Liver (tissue), 9 donors: Measurements from ENCODE around the gene PRSS57. TPM values are rescaled to one million over a fixed set of nuclear protein-coding genes. Genes with fewer than 3 reads are reported as not detected.
A peak's percentile ranks its signal among the peaks of the same experiment; 100 is the strongest.
"Not testable (repeated sequence)": the region's sequence is repeated elsewhere in the genome, so short reads cannot be mapped to it uniquely, and the experiment has no call there.

ENCODE experiments used
- DNase-seq: peaks from one replicate; pipeline ENCODE4 v3.0.0-alpha.2; 2017; ENCODE audit warnings: low spot score
- H3K27ac ChIP-seq, 2 donors: one replicate each; pipeline ENCODE4 v1.7.0; 2013; ENCODE audit warnings: inconsistent platforms in 2 of 2, low read length in 2 of 2, control low read depth in 1 of 2, low read depth in 1 of 2, mild to moderate bottlenecking in 1 of 2
- H3K27me3 ChIP-seq, 4 donors: one replicate each; pipeline versions ENCODE4 v1.6.1 to v1.7.0; 2013; ENCODE audit warnings: low read length in 3 of 4, inconsistent platforms in 1 of 4, mild to moderate bottlenecking in 1 of 4, moderate library complexity in 1 of 4; ENCODE audit not compliant: control insufficient read depth in 4 of 4, insufficient read depth in 4 of 4
- H3K36me3 ChIP-seq, 4 donors: one replicate each; pipeline versions ENCODE4 v1.6.1 to v1.7.0; 2013; ENCODE audit warnings: low read length in 3 of 4, mild to moderate bottlenecking in 3 of 4, low read depth in 1 of 4, moderate library complexity in 1 of 4; ENCODE audit not compliant: control insufficient read depth in 4 of 4, insufficient read depth in 3 of 4
- H3K4me1 ChIP-seq, 4 donors: one replicate each; pipeline versions ENCODE4 v1.6.1 to v1.7.0; 2013; ENCODE audit warnings: low read length in 3 of 4, mild to moderate bottlenecking in 3 of 4, moderate library complexity in 1 of 4; ENCODE audit not compliant: control insufficient read depth in 4 of 4, insufficient read depth in 4 of 4
- H3K4me3 ChIP-seq, 3 donors: one replicate each; pipeline versions ENCODE4 v1.6.1 to v1.7.0; 2013; ENCODE audit warnings: low read length in 3 of 3, control low read depth in 1 of 3, low read depth in 1 of 3, mild to moderate bottlenecking in 1 of 3
- H3K9ac ChIP-seq, 2 donors: one replicate each; pipeline ENCODE4 v1.7.0; 2013; ENCODE audit warnings: low read length in 2 of 2, mild to moderate bottlenecking in 2 of 2, moderate library complexity in 2 of 2, control low read depth in 1 of 2, low read depth in 1 of 2
- H3K9me3 ChIP-seq, 4 donors: one replicate each; pipeline versions ENCODE4 v1.6.1 to v1.7.0; 2013; ENCODE audit warnings: low read length in 3 of 4; ENCODE audit not compliant: control insufficient read depth in 4 of 4
- EGR1 ChIP-seq, 2 donors: IDR thresholded peaks; 2 replicates each; pipeline ENCODE4 v1.6.1; 2016 to 2018; ENCODE audit warnings: antibody characterized with exemption in 2 of 2, low read depth in 2 of 2
- FOXA1 ChIP-seq: IDR thresholded peaks from 2 replicates; pipeline ENCODE4 v1.6.1; 2016; ENCODE audit warnings: antibody characterized with exemption
- FOXA2 ChIP-seq: IDR thresholded peaks from 2 replicates; pipeline ENCODE4 v1.6.1; 2016; ENCODE audit warnings: antibody characterized with exemption
- GABPA ChIP-seq, 2 donors: IDR thresholded peaks in 1 of 2; conservative IDR thresholded peaks in 1 of 2; 2 replicates each; pipeline ENCODE4 v1.6.1; 2016; ENCODE audit warnings: antibody characterized with exemption in 2 of 2, mild to moderate bottlenecking in 1 of 2, moderate library complexity in 1 of 2
- HNF4A ChIP-seq, 2 donors: conservative IDR thresholded peaks; 2 replicates each; pipeline ENCODE4 v1.6.1; 2016; ENCODE audit warnings: antibody characterized with exemption in 2 of 2, mild to moderate bottlenecking in 2 of 2
- HNF4G ChIP-seq: IDR thresholded peaks from 2 replicates; pipeline ENCODE4 v1.6.1; 2016; ENCODE audit warnings: antibody characterized with exemption
- JUND ChIP-seq, 2 donors: IDR thresholded peaks; 2 replicates each; pipeline ENCODE4 v1.6.1; 2016; ENCODE audit warnings: antibody characterized with exemption in 2 of 2
- NR2F2 ChIP-seq: IDR thresholded peaks from 2 replicates; pipeline ENCODE4 v1.6.1; 2016; ENCODE audit warnings: antibody characterized with exemption
- RAD21 ChIP-seq, 2 donors: IDR thresholded peaks; 2 replicates each; pipeline ENCODE4 v1.6.1; 2016; ENCODE audit warnings: antibody characterized with exemption in 2 of 2, mild to moderate bottlenecking in 2 of 2
- RXRA ChIP-seq, 2 donors: IDR thresholded peaks; 2 replicates each; pipeline ENCODE4 v1.6.1; 2017 to 2018; ENCODE audit warnings: antibody characterized with exemption in 2 of 2, mild to moderate bottlenecking in 1 of 2
- SP1 ChIP-seq: IDR thresholded peaks from 2 replicates; pipeline ENCODE4 v1.6.1; 2018; ENCODE audit warnings: antibody characterized with exemption, mild to moderate bottlenecking
- TAF1 ChIP-seq: conservative IDR thresholded peaks from 2 replicates; pipeline ENCODE4 v1.6.1; 2016; ENCODE audit warnings: antibody characterized with exemption, mild to moderate bottlenecking
- YY1 ChIP-seq: IDR thresholded peaks from 2 replicates; pipeline ENCODE4 v1.6.1; 2016; ENCODE audit warnings: antibody characterized with exemption, mild to moderate bottlenecking
- WGBS: extraction: QIAGEN DNeasy Blood & Tissue Kit; methylation state at CpG from one replicate; pipeline ENCODE4 v1.1.7; 2013; 5-methylcytosine and 5-hydroxymethylcytosine counted together
- polyA plus RNA-seq, 2 donors: library from polyadenylated mRNA; stranded (reverse) in 1 of 2; unstranded in 1 of 2; fragments of 200-250 nt in 1 of 2; fragments of >200 nt in 1 of 2; fragmentation: Nextera tagmentation in 1 of 2; extraction: Ambion mirVana in 1 of 2; gene quantifications; one replicate each; pipeline versions ENCODE4 v1.2.1 to v1.2.3, GENCODE V29; 2013 to 2015
- total RNA-seq, 2 donors: library from RNA; depleted of rRNA; stranded (reverse); fragments of >200 nt; gene quantifications; one replicate each; pipeline ENCODE4 v1.2.3, GENCODE V29; 2014
- TF ChIP-seq, protein P1 (sequence below): IDR thresholded peaks from 2 replicates; pipeline ENCODE4 v1.6.1; 2016; ENCODE audit warnings: antibody characterized with exemption
- TF ChIP-seq, protein P2 (sequence below): IDR thresholded peaks from 2 replicates; pipeline ENCODE4 v1.6.1; 2016; ENCODE audit warnings: antibody characterized with exemption, mild to moderate bottlenecking
- TF ChIP-seq, protein P3 (sequence below): IDR thresholded peaks from 2 replicates; pipeline ENCODE4 v1.6.1; 2016; ENCODE audit warnings: antibody characterized with exemption
- TF ChIP-seq, protein P4 (sequence below): IDR thresholded peaks from 2 replicates; pipeline ENCODE4 v1.6.1; 2016; ENCODE audit warnings: antibody characterized with exemption
- TF ChIP-seq, protein P5 (sequence below): fragments of 150-350 bp; IDR thresholded peaks from 2 replicates; pipeline ENCODE4 v1.5.1; 2017; ENCODE audit warnings: improper control_type of control experiment, low read depth, low read length; ENCODE audit not compliant: missing input control
- donor health status: healthy.
- donor health status: healthy.
- donor health status: healthy.
- donor health status: healthy.
- donor health status: healthy.

The PRSS57 gene
- total and polyA plus RNA-seq, 4 donors, result 0.10 to 12.1 TPM; not detected in 2

DNA sequence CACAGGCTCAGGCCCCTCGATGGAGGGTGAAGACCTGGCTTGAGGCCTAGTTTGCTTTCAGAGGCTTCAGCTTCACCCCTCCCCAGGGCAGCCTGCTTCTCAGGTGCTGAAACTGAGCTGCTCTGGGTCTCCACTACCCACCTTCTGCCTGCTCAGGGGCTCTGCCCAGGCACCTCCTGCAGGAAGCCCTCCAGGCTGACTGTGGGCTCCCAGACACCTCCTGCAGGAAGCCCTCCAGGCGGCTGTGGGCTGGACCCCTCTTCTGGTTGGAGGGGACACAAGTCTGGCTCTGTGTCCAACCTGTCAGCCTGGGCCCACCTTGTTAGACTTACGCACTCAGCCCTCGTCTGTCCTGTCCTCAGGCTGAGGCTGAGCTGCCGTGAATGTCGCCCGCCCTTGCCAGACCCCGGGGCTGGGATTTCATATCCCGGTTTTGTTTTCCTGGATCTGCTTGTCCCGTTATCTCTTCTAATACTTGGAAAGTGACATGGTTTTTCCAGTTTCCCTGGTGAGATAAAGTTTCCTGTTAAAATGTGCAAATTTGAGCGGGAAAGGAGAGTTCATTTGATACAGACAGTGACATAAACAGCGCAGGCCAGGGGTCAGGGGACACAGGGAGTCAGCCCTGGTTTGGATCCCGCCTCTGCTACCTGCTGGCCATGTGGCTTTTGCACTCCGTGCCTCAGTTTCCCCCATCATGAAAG lies 34.9 kb upstream of the PRSS57 start:
- DNase-seq, result no peak
- H3K4me3 ChIP-seq, result no peak overlapping the region
- no peak overlapping the region for H3K9ac ChIP-seq
- H3K36me3 ChIP-seq, result no peaks in the 10 kb centered on the region
- H3K4me1 ChIP-seq, result no peaks in the 10 kb centered on the region
- WGBS, result 72% methylated on average over 14 of the region's 14 CpGs
- H3K9me3 ChIP-seq, result no peaks in the 10 kb centered on the region
- peak overlapping the region; percentile 3 to 44 for H3K27ac ChIP-seq
- H3K27me3 ChIP-seq, result no peaks in the 10 kb centered on the region
- TF ChIP-seq GABPA (IDR thresholded peaks at IDR 0.05 in 1 of 2, conservative IDR thresholded peaks at IDR 0.05 in 1 of 2) (no peak), NR2F2 (peak; percentile 85), JUND (IDR thresholded peaks at IDR 0.05) (peak in 1 of 2 donors; percentile 26)

DNA sequence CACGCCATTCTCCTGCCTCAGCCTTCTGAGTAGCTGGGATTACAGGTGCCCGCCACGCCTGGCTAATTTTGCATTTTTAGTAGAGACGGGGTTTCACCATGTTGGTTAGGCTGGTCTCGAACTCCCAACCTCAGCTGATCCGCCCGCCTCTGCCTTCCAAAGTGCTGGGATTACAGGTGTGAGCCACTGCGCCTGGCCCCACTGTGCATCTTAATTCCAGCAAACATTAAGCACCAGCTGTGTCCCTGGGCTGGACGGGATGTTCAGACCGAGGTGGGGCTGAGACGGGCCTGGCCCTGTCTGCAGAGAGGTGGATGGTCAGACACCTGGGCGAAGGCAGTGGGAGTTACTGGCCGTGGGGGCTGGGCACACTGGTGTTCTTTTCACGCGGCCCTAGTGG lies 34.3 kb upstream of the PRSS57 start:
- H3K4me1 ChIP-seq, H3K9me3 ChIP-seq, H3K4me3 ChIP-seq, H3K27me3 ChIP-seq, DNase-seq, H3K9ac ChIP-seq, H3K36me3 ChIP-seq: not testable (repeated sequence)
- peak overlapping the region; percentile 3 to 44 for H3K27ac ChIP-seq
- 88% methylated on average over 15 of the region's 15 CpGs for WGBS

DNA sequence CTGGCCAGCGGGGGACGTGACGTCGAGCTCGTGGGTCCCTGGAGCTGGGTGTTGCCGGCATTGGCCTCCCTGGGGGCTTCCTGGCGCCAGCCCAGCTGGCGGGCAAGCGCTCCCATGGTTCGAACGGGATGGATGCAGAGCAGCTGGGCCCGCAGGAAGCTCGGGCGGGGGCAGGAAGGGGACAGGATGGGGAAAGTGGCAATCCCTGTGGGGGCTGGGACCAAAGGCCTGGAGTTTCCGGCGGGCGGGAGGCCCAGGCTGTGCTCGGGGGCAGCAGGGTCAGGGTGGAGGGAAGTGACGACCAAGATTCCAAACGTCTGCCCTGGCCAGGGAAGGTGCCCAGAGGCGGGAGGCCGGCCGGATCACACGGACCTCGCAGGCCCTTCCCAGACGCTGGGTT lies 32.8 kb upstream of the PRSS57 start:
- WGBS, result 67% methylated on average over 26 of the region's 26 CpGs
- Histone ChIP-seq H3K4me3 (no peak overlapping the region), H3K4me1 (no peaks in the 10 kb centered on the region), H3K36me3 (no peaks in the 10 kb centered on the region), H3K9me3 (no peaks in the 10 kb centered on the region), H3K9ac (no peak overlapping the region), H3K27me3 (no peaks in the 10 kb centered on the region), H3K27ac (peak overlapping the region; percentile 39 to 69)
- TF ChIP-seq FOXA1 (no peak), HNF4A (conservative IDR thresholded peaks at IDR 0.05) (no peak), RAD21 (IDR thresholded peaks at IDR 0.05) (no peak), JUND (IDR thresholded peaks at IDR 0.05) (no peak), NR2F2 (peak; percentile 98), TAF1 (no peak), GABPA (IDR thresholded peaks at IDR 0.05 in 1 of 2, conservative IDR thresholded peaks at IDR 0.05 in 1 of 2) (peak; percentile 58 to 74), SP1 (peak; percentile 57), EGR1 (IDR thresholded peaks at IDR 0.05; ENCODE audit: low read depth in 2 of 2) (peak in 1 of 2 donors; percentile 6), HNF4G (no peak), YY1 (no peak), FOXA2 (no peak), RXRA (IDR thresholded peaks at IDR 0.05) (peak in 1 of 2 donors; percentile 63)
- TF ChIP-seq, protein P1, sequence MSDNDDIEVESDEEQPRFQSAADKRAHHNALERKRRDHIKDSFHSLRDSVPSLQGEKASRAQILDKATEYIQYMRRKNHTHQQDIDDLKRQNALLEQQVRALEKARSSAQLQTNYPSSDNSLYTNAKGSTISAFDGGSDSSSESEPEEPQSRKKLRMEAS, result no peak
- TF ChIP-seq, protein P2, sequence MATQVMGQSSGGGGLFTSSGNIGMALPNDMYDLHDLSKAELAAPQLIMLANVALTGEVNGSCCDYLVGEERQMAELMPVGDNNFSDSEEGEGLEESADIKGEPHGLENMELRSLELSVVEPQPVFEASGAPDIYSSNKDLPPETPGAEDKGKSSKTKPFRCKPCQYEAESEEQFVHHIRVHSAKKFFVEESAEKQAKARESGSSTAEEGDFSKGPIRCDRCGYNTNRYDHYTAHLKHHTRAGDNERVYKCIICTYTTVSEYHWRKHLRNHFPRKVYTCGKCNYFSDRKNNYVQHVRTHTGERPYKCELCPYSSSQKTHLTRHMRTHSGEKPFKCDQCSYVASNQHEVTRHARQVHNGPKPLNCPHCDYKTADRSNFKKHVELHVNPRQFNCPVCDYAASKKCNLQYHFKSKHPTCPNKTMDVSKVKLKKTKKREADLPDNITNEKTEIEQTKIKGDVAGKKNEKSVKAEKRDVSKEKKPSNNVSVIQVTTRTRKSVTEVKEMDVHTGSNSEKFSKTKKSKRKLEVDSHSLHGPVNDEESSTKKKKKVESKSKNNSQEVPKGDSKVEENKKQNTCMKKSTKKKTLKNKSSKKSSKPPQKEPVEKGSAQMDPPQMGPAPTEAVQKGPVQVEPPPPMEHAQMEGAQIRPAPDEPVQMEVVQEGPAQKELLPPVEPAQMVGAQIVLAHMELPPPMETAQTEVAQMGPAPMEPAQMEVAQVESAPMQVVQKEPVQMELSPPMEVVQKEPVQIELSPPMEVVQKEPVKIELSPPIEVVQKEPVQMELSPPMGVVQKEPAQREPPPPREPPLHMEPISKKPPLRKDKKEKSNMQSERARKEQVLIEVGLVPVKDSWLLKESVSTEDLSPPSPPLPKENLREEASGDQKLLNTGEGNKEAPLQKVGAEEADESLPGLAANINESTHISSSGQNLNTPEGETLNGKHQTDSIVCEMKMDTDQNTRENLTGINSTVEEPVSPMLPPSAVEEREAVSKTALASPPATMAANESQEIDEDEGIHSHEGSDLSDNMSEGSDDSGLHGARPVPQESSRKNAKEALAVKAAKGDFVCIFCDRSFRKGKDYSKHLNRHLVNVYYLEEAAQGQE, result no peak
- TF ChIP-seq, protein P3, sequence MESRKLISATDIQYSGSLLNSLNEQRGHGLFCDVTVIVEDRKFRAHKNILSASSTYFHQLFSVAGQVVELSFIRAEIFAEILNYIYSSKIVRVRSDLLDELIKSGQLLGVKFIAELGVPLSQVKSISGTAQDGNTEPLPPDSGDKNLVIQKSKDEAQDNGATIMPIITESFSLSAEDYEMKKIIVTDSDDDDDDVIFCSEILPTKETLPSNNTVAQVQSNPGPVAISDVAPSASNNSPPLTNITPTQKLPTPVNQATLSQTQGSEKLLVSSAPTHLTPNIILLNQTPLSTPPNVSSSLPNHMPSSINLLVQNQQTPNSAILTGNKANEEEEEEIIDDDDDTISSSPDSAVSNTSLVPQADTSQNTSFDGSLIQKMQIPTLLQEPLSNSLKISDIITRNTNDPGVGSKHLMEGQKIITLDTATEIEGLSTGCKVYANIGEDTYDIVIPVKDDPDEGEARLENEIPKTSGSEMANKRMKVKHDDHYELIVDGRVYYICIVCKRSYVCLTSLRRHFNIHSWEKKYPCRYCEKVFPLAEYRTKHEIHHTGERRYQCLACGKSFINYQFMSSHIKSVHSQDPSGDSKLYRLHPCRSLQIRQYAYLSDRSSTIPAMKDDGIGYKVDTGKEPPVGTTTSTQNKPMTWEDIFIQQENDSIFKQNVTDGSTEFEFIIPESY, result no peak
- TF ChIP-seq, protein P4, sequence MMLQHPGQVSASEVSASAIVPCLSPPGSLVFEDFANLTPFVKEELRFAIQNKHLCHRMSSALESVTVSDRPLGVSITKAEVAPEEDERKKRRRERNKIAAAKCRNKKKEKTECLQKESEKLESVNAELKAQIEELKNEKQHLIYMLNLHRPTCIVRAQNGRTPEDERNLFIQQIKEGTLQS, result no peak
- TF ChIP-seq, protein P5, sequence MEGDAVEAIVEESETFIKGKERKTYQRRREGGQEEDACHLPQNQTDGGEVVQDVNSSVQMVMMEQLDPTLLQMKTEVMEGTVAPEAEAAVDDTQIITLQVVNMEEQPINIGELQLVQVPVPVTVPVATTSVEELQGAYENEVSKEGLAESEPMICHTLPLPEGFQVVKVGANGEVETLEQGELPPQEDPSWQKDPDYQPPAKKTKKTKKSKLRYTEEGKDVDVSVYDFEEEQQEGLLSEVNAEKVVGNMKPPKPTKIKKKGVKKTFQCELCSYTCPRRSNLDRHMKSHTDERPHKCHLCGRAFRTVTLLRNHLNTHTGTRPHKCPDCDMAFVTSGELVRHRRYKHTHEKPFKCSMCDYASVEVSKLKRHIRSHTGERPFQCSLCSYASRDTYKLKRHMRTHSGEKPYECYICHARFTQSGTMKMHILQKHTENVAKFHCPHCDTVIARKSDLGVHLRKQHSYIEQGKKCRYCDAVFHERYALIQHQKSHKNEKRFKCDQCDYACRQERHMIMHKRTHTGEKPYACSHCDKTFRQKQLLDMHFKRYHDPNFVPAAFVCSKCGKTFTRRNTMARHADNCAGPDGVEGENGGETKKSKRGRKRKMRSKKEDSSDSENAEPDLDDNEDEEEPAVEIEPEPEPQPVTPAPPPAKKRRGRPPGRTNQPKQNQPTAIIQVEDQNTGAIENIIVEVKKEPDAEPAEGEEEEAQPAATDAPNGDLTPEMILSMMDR, result no peak
- DNase-seq, result no peak
